Panc1 (cell line): ENCODE measurements around the gene ZNF652. TPM values are rescaled to one million over a fixed set of nuclear protein-coding genes. Genes with fewer than 3 reads are reported as not detected.

Experiments used
- ATAC-seq: fragments of 200-7000 bp; cut with Tn5 transposase; 2 replicates; pipeline ENCODE4 v1.9.1; 2020; ENCODE audit warnings: mild to moderate bottlenecking, moderate library complexity
- BruUV-seq: library from RNA; stranded (reverse); fragments of 400-500 nt; replicated peaks from 2 replicates; lab custom pipeline; 2021; lab: Mats Ljungman, UMichigan
- CTCF ChIA-PET: fragments of 300-600 bp; sonication (Branson Sonifier 250); formaldehyde crosslinking; loops from one replicate; lab custom pipeline; 2022; ENCODE audit warnings: antibody characterized with exemption; lab: Charles Lee
- POLR2A ChIA-PET: fragments of 300-600 bp; sonication (Branson Sonifier 250); formaldehyde crosslinking; loops from one replicate; lab custom pipeline; 2022; ENCODE audit warnings: antibody characterized with exemption; lab: Charles Lee
- DNase-seq: peaks from one replicate; pipeline ENCODE4 v3.0.0-alpha.2; 2010; ENCODE audit warnings: low read depth, low spot score
- H3K27ac ChIP-seq: 2 replicates; pipeline ENCODE4 v1.5.1; 2011; ENCODE audit warnings: mild to moderate bottlenecking, low read length, inconsistent platforms
- H3K27me3 ChIP-seq: fragments of 200-500 bp; sonication (Bioruptor generic); 2 replicates; pipeline ENCODE4 v1.6.0; 2014; ENCODE audit warnings: low read length, inconsistent platforms; ENCODE audit not compliant: control insufficient read depth, insufficient read depth
- H3K36me3 ChIP-seq: fragments of 200-500 bp; sonication (Bioruptor generic); 2 replicates; pipeline ENCODE4 v1.5.1; 2014; ENCODE audit warnings: inconsistent platforms, mild to moderate bottlenecking, low read length, moderate library complexity; ENCODE audit not compliant: control insufficient read depth, insufficient read depth
- H3K4me1 ChIP-seq: 2 replicates; pipeline ENCODE4 v1.5.1; 2011; ENCODE audit warnings: inconsistent platforms, mild to moderate bottlenecking, low read length, moderate library complexity; ENCODE audit not compliant: control insufficient read depth, insufficient read depth
- H3K4me3 ChIP-seq, 2 experiments: 2 replicates each; pipeline ENCODE4 v1.5.1; 2011 to 2012; ENCODE audit warnings: low read depth in 2 of 2, low read length in 2 of 2, mild to moderate bottlenecking in 2 of 2, inconsistent platforms in 1 of 2, moderate library complexity in 1 of 2
- H3K9me3 ChIP-seq: fragments of 200-500 bp; sonication (Bioruptor generic); 2 replicates; pipeline ENCODE4 v1.5.1; 2014; ENCODE audit warnings: low read depth, mild to moderate bottlenecking, inconsistent platforms, low read length, moderate library complexity; ENCODE audit not compliant: control insufficient read depth, insufficient read depth
- CTCF ChIP-seq: fragments of 450-650 bp; IDR thresholded peaks from 2 replicates; pipeline ENCODE4 v1.5.1; 2017; ENCODE audit warnings: mild to moderate bottlenecking
- POLR2AphosphoS5 ChIP-seq: IDR thresholded peaks from 2 replicates; pipeline ENCODE4 v1.6.1; 2012; ENCODE audit warnings: mild to moderate bottlenecking, low read depth, low read length, moderate library complexity
- REST ChIP-seq, 2 experiments: IDR thresholded peaks; 2 replicates each; pipeline ENCODE4 v1.6.1; 2011 to 2012; ENCODE audit warnings: low read depth in 2 of 2, control low read depth in 1 of 2, low read length in 1 of 2, mild to moderate bottlenecking in 1 of 2, moderate library complexity in 1 of 2; ENCODE audit not compliant: insufficient read depth in 1 of 2
- SIN3A ChIP-seq: IDR thresholded peaks from 2 replicates; pipeline ENCODE4 v1.6.1; 2012; ENCODE audit warnings: low read depth, mild to moderate bottlenecking, low read length, moderate library complexity, borderline replicate concordance; ENCODE audit not compliant: insufficient read depth
- TCF7L2 ChIP-seq: IDR thresholded peaks from 2 replicates; pipeline ENCODE4 v1.6.1; 2011; ENCODE audit warnings: mild to moderate bottlenecking, low read depth, low read length, inconsistent platforms
- in situ Hi-C: cut with HindIII; loops from 2 replicates; pipeline ENCODE4 v1.10.0; 2016; ENCODE audit warnings: low sequenced_read_pairs, low pct_unique_long_range_greater_than_20kb
- intact Hi-C: fragments of 100-400 bp; cut with micrococcal nuclease; formaldehyde crosslinking; loops from one replicate; pipeline ENCODE4 v1.10.0; 2022; ENCODE audit not compliant: unreplicated experiment
- total RNA-seq: library from RNA; stranded (reverse); gene quantifications from one replicate; pipeline ENCODE4 v1.2.1, GENCODE V29; 2021; ENCODE audit not compliant: unreplicated experiment

ZNF652 gene
- total RNA-seq, 1 experiment from 2014 or later: 42.4 TPM

GRCh38 chr17:49401971-49402611, 40.0 kb upstream of the ZNF652 start:
- ChIA-PET POLR2A (no interaction called here), CTCF (no interaction called here)
- Histone ChIP-seq H3K27ac (no peak overlapping the region), H3K4me3 (no peak overlapping the region), H3K4me1 (no peaks in the 10 kb centered on the region), H3K36me3 (peaks cover 12% of the 10 kb centered on the region), H3K27me3 (no peaks in the 10 kb centered on the region), H3K9me3 (no peaks in the 10 kb centered on the region)
- in situ Hi-C loops (no loop called here), intact Hi-C loops (no loop called here)
- ATAC-seq (no peak), DNase-seq (no peak)
- TF ChIP-seq TCF7L2 (no peak), CTCF (no peak), SIN3A (no peak), POLR2AphosphoS5 (no peak), REST (IDR thresholded peaks at IDR 0.05; ENCODE audit: insufficient read depth in 1 of 2, low read depth in 2 of 2, low read length in 1 of 2) (no peak)
- BruUV-seq: no TSS peak

- BruUV-seq: no TSS peak
- Histone ChIP-seq H3K9me3 (no peaks in the 10 kb centered on the region), H3K4me3 (no peak overlapping the region), H3K4me1 (no peaks in the 10 kb centered on the region), H3K36me3 (no peaks in the 10 kb centered on the region), H3K27ac (no peak overlapping the region), H3K27me3 (no peaks in the 10 kb centered on the region)
- TF ChIP-seq POLR2AphosphoS5 (no peak), REST (IDR thresholded peaks at IDR 0.05; ENCODE audit: insufficient read depth in 1 of 2, low read depth in 2 of 2, low read length in 1 of 2) (no peak), SIN3A (no peak), CTCF (no peak), TCF7L2 (no peak)
- ChIA-PET POLR2A (no interaction called here), CTCF (interaction anchor here (0.5 to 0.7 kb wide), 2 partner anchors 30 to 64 kb away, joined by 3 read pairs; no protein-coding TSS in a partner anchor)
- DNase-seq (no peak), ATAC-seq (no peak)
- intact Hi-C loops: no loop called here
- in situ Hi-C loops: no loop called here
These were observed 37.9 kb upstream of the ZNF652 start for GRCh38 chr17:49399995-49400394.
